Brain microvascular endothelial cell (primary cell): ENCODE measurements around the gene AXL.

Experiments used
- DNase-seq: peaks from one replicate; pipeline ENCODE4 v3.0.0-alpha.2; 2020
- H3K27ac ChIP-seq: fragments of 250-450 bp; sonication (Bioruptor Pico); 2 replicates; pipeline ENCODE4 v1.5.1; 2020; ENCODE audit warnings: mild to moderate bottlenecking, moderate library complexity
- H3K27me3 ChIP-seq: fragments of 250-450 bp; sonication (Bioruptor Pico); replicated peaks from 2 replicates; pipeline ENCODE4 v1.5.1; 2020; ENCODE audit warnings: mild to moderate bottlenecking
- H3K36me3 ChIP-seq: fragments of 250-450 bp; sonication (Bioruptor Pico); replicated peaks from 2 replicates; pipeline ENCODE4 v1.5.1; 2020; ENCODE audit warnings: mild to moderate bottlenecking
- H3K4me3 ChIP-seq: 2 replicates; pipeline ENCODE4 v1.5.1; 2011; ENCODE audit warnings: low read depth, mild to moderate bottlenecking, control low read depth, low read length, moderate library complexity
- CTCF ChIP-seq: IDR thresholded peaks from 2 replicates; pipeline ENCODE4 v1.5.1; 2011; ENCODE audit warnings: low read depth, mild to moderate bottlenecking, moderate library complexity, low read length, control low read depth, inconsistent platforms; ENCODE audit errors: missing control alignments
- in situ Hi-C: cut with HindIII; loops from 2 replicates; pipeline ENCODE4 v1.10.0; 2017; ENCODE audit warnings: low sequenced_read_pairs, low pct_ligation_motif_present

AXL gene

DNA sequence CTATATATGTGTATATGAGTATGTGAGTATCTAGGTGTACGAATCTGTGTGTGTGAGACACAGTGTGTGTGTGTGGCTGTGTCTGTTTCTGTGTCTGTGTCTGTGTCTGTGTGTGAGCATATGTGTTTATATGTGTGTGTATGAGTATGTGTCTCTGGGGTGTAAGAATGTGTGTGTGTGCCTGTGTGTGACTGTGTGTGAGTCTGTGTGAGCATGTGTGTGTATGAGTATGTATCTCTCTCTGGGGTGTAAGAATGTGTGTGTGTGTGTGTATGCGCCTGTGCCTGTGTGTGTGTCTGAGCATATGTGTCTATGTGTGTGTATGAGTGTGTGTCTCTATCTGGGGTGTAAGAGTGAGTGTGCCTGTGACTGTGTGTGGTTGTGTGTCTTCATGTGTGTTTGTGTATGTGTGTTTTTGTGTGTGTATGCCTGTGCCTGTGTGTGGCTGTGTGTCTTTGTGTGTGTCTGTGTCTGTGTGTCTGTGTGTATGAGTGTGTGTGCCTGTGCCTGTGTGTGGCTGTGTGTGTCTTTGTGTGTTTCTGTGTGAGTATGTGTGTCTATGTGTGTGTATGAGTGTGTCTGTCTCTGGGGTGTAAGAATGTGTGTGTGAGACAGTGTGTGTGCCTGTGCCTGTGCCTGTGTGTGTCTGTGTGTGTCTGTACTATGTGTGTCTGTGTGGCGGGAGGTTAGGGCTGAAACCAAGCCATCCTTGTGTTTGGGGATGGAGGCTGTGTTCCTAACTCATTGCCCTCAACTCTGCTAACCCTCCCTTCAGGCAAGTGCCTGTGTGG, 11.2 kb downstream of the AXL start:
- Histone ChIP-seq H3K36me3 (peaks cover 42% of the 10 kb centered on the region), H3K4me3 (no peak overlapping the region), H3K27me3 (no peaks in the 10 kb centered on the region), H3K27ac (no peak overlapping the region)
- no peak for TF ChIP-seq CTCF
- DNase-seq, result no peak
- in situ Hi-C loops, result no loop called here

- Histone ChIP-seq H3K36me3 (peaks cover 49% of the 10 kb centered on the region), H3K27me3 (no peaks in the 10 kb centered on the region), H3K4me3 (no peak overlapping the region), H3K27ac (no peak overlapping the region)
- no peak for TF ChIP-seq CTCF
- DNase-seq, result no peak
- in situ Hi-C loops, result no loop called here
These were observed 13.7 kb downstream of the AXL start for GRCh38 chr19:41232686-41233085.

DNA sequence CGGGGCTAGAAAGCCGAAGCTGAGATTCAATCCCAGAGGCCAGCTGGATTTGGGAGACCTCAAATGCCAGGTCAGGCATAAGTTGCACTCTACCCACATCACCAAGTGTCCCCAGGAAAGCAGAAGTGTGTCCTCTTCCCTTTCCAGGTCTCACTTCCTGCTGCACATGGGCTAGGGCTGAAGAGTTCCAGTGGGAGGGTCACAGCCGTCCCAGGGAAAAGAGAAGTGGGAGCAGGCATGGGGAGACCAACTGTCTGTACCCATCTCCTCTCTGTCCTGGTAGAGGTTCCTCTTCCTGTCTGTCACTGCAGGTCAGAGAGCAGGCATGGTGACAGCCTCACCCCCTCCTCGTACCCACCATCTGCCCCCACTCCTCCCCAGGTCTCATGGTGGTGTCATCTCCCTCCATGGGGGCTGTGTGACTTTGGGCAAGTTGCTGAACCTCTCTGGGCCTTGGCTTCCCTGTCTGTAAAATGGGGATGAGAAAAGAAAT, 14.8 kb downstream of the AXL start:
- no peak for DNase-seq
- in situ Hi-C loops, result no loop called here
- no peak for TF ChIP-seq CTCF
- no peak overlapping the region for H3K4me3 ChIP-seq
- H3K36me3 ChIP-seq, result peaks cover 57% of the 10 kb centered on the region
- H3K27ac ChIP-seq, result no peak overlapping the region
- H3K27me3 ChIP-seq, result no peaks in the 10 kb centered on the region

GRCh38 chr19:41234512-41235168, 15.6 kb downstream of the AXL start:
- no peak for TF ChIP-seq CTCF
- DNase-seq, result no peak
- H3K36me3 ChIP-seq, result peaks cover 63% of the 10 kb centered on the region
- in situ Hi-C loops, result no loop called here
- no peak overlapping the region for H3K27ac ChIP-seq
- no peaks in the 10 kb centered on the region for H3K27me3 ChIP-seq
- H3K4me3 ChIP-seq, result no peak overlapping the region

GRCh38 chr19:41235480-41235879, 16.5 kb downstream of the AXL start:
- no peak for TF ChIP-seq CTCF
- Histone ChIP-seq H3K4me3 (no peak overlapping the region), H3K27me3 (no peaks in the 10 kb centered on the region), H3K27ac (no peak overlapping the region), H3K36me3 (peaks cover 70% of the 10 kb centered on the region)
- no peak for DNase-seq
- in situ Hi-C loops, result no loop called here

DNA sequence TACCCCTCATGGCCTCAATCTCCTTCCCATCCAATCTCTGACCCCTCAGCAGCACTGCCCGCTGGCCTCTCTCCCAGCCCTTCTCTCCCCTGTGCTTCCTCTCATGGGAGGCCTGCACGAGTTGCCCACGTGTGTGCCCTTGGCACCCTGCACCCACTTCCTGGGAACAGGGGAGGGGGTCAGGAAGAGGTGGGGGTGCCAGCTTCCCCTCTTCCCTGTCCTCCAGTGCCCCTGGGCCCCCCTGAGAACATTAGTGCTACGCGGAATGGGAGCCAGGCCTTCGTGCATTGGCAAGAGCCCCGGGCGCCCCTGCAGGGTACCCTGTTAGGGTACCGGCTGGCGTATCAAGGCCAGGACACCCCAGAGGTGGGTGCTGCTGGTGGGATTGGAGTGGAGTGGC, 19.2 kb downstream of the AXL start:
- TF ChIP-seq CTCF, result no peak
- Histone ChIP-seq H3K4me3 (no peak overlapping the region), H3K27me3 (no peaks in the 10 kb centered on the region), H3K36me3 (peaks cover 77% of the 10 kb centered on the region), H3K27ac (no peak overlapping the region)
- DNase-seq, result no peak
- in situ Hi-C loops, result no loop called here
